K562 (cell line): Measurements from ENCODE around the gene SLC44A2.

Source experiments
- ATF2 ChIP-seq: sonication (generic); formaldehyde crosslinking; IDR thresholded peaks from 2 replicates; pipeline ENCODE4 v1.8.1; 2022; ENCODE audit warnings: missing genetic modification reagents
- BCLAF1 ChIP-seq, 2 experiments: fragments of 450-650 bp in 1 of 2; IDR thresholded peaks; 2 replicates each; pipeline ENCODE4 v1.6.1; 2011 to 2017; ENCODE audit warnings: low read depth in 2 of 2, antibody characterized with exemption in 1 of 2, borderline replicate concordance in 1 of 2, low read length in 1 of 2, mild to moderate bottlenecking in 1 of 2, mixed read lengths in 1 of 2; ENCODE audit not compliant: control insufficient read depth in 1 of 2
- BCOR ChIP-seq: fragments of 450-650 bp; IDR thresholded peaks from 2 replicates; pipeline ENCODE4 v1.6.1; 2016
- NFYB ChIP-seq: IDR thresholded peaks from 2 replicates; pipeline ENCODE4 v1.6.1; 2011; ENCODE audit warnings: mild to moderate bottlenecking, moderate library complexity; ENCODE audit not compliant: insufficient read length; ENCODE audit errors: extremely low read depth
- NR1H2 ChIP-seq: sonication (generic); formaldehyde crosslinking; IDR thresholded peaks from 2 replicates; pipeline ENCODE4 v1.4.0; 2020; ENCODE audit warnings: mild to moderate bottlenecking, missing genetic modification reagents
- RBBP5 ChIP-seq: fragments of 200-600 bp; sonication (generic); IDR thresholded peaks from 2 replicates; pipeline ENCODE4 v1.6.1; 2012; ENCODE audit warnings: borderline replicate concordance, mild to moderate bottlenecking, low read length, control low read depth, inconsistent platforms; ENCODE audit not compliant: insufficient read depth, poor library complexity, severe bottlenecking
- TARDBP ChIP-seq: fragments of 450-650 bp; IDR thresholded peaks from 2 replicates; pipeline ENCODE4 v1.6.1; 2016
- ZNF408 ChIP-seq: fragments of 250-450 bp; sonication (Bioruptor Pico); IDR thresholded peaks from 2 replicates; pipeline ENCODE4 v1.4.0; 2020; ENCODE audit warnings: low read depth, mild to moderate bottlenecking, moderate library complexity
- ZNF586 ChIP-seq: fragments of 450-650 bp; formaldehyde crosslinking; conservative IDR thresholded peaks from 2 replicates; pipeline ENCODE4 v1.4.0; 2020; ENCODE audit warnings: mild to moderate bottlenecking, moderate library complexity

GRCh38 chr19:10637894-10638293 is 12.5 kb downstream of the SLC44A2 start:
- TF ChIP-seq ZNF408 (CRISPR knock-in tag), result no peak
- no peak for TF ChIP-seq NR1H2 (CRISPR knock-in tag)
- TF ChIP-seq BCOR, result no peak
- TF ChIP-seq BCLAF1 (IDR thresholded peaks at IDR 0.05; ENCODE audit: borderline replicate concordance in 1 of 2, control insufficient read depth in 1 of 2, low read depth in 2 of 2, low read length in 1 of 2), result no peak
- no peak for TF ChIP-seq RBBP5
- no peak for TF ChIP-seq ZNF586 (CRISPR knock-in tag)
- TF ChIP-seq TARDBP, result no peak
- no peak for TF ChIP-seq NFYB
- no peak for TF ChIP-seq ATF2 (CRISPR knock-in tag)
